T-helper 1 cell (primary cell): Measurements from ENCODE around the gene MIAT.
"Not testable (repeated sequence)": the region's sequence is repeated elsewhere in the genome, so short reads cannot be mapped to it uniquely, and the experiment has no call there.

ENCODE experiments used
- DNase-seq, 5 donors: peaks; one replicate each; pipeline ENCODE4 v3.0.0-alpha.2; 2012 to 2020

The MIAT gene

GRCh38 chr22:26700886-26701285 is 43.5 kb downstream of the MIAT start:
- DNase-seq: no peak

- DNase-seq: no peak
These were observed 43.9 kb downstream of the MIAT start for GRCh38 chr22:26701323-26701722.

- no peak for DNase-seq
These were observed 45.8 kb downstream of the MIAT start for GRCh38 chr22:26702906-26703830.

GRCh38 chr22:26705379-26705778 is 48.0 kb downstream of the MIAT start:
- not testable (repeated sequence) for DNase-seq

- DNase-seq: no peak
These were observed 49.7 kb downstream of the MIAT start for GRCh38 chr22:26707090-26707489.

- DNase-seq: no peak
These were observed 50.2 kb downstream of the MIAT start for GRCh38 chr22:26707581-26707980.

- no peak for DNase-seq
These were observed 51.0 kb downstream of the MIAT start for GRCh38 chr22:26708256-26709009.

- no peak for DNase-seq
These were observed 52.4 kb downstream of the MIAT start for GRCh38 chr22:26709617-26710390.

- no peak for DNase-seq
These were observed 54.0 kb downstream of the MIAT start for GRCh38 chr22:26711205-26711963.

GRCh38 chr22:26712158-26712557 is 54.8 kb downstream of the MIAT start:
- no peak for DNase-seq

GRCh38 chr22:26713823-26714449 is 56.5 kb downstream of the MIAT start:
- no peak for DNase-seq

GRCh38 chr22:26714971-26715370 is 57.6 kb downstream of the MIAT start:
- no peak for DNase-seq

- no peak for DNase-seq
These were observed 58.1 kb downstream of the MIAT start for GRCh38 chr22:26715392-26715936.

GRCh38 chr22:26718488-26718887 is 61.1 kb downstream of the MIAT start:
- DNase-seq: no peak

GRCh38 chr22:26718905-26719304 is 61.5 kb downstream of the MIAT start:
- no peak for DNase-seq

- no peak for DNase-seq
These were observed 64.8 kb downstream of the MIAT start for GRCh38 chr22:26722159-26722558.

- DNase-seq: no peak
These were observed 67.0 kb downstream of the MIAT start for GRCh38 chr22:26724414-26724813.

GRCh38 chr22:26725012-26725676 is 67.8 kb downstream of the MIAT start:
- DNase-seq: no peak
